ENCODE measurements around the gene FAM98B.

FAM98B gene

GRCh38 chr15:38517312-38517975 is 63.5 kb downstream of the FAM98B start:
- Histone ChIP-seq H3K4me3 (IDR thresholded peaks at IDR 0.05; ENCODE audit: insufficient read depth, low read depth, low read length) (no peak overlapping the region), H3K79me2 (ENCODE audit: insufficient read depth, low read depth) (no peaks in the 10 kb centered on the region), H3K27ac (no peak overlapping the region), H3K4me1 (ENCODE audit: low read depth, poor library complexity, severe bottlenecking) (no peaks in the 10 kb centered on the region), H3K4me2 (no peak overlapping the region), H2AFZ (ENCODE audit: low read depth) (no peak overlapping the region), H3K9ac (no peak overlapping the region), H3K36me3 (ENCODE audit: insufficient read depth) (no peaks in the 10 kb centered on the region), H3K27me3 (ENCODE audit: insufficient read depth, low read depth) (no peaks in the 10 kb centered on the region), H4K20me1 (ENCODE audit: insufficient read depth) (no peaks in the 10 kb centered on the region)
- TF ChIP-seq CTCF (conservative IDR thresholded peaks at IDR 0.05; ENCODE audit: low read depth, low read length), result no peak

- H3K79me2 ChIP-seq (ENCODE audit: insufficient read depth, low read depth), result no peaks in the 10 kb centered on the region
- no peak overlapping the region for H2AFZ ChIP-seq (ENCODE audit: low read depth)
- no peaks in the 10 kb centered on the region for H3K27me3 ChIP-seq (ENCODE audit: insufficient read depth, low read depth)
- no peaks in the 10 kb centered on the region for H3K4me1 ChIP-seq (ENCODE audit: low read depth, poor library complexity, severe bottlenecking)
- no peak overlapping the region for H3K9ac ChIP-seq
- no peak overlapping the region for H3K27ac ChIP-seq
- TF ChIP-seq CTCF (conservative IDR thresholded peaks at IDR 0.05; ENCODE audit: low read depth, low read length), result no peak
- no peak overlapping the region for H3K4me3 ChIP-seq (IDR thresholded peaks at IDR 0.05; ENCODE audit: insufficient read depth, low read depth, low read length)
- no peak overlapping the region for H3K4me2 ChIP-seq
- H3K36me3 ChIP-seq (ENCODE audit: insufficient read depth), result no peaks in the 10 kb centered on the region
- no peaks in the 10 kb centered on the region for H4K20me1 ChIP-seq (ENCODE audit: insufficient read depth)
Measured at GRCh38 chr15:38518084-38518483, 64.2 kb downstream of the FAM98B start.

GRCh38 chr15:38520035-38520434 is 66.1 kb downstream of the FAM98B start:
- H3K79me2 ChIP-seq (ENCODE audit: insufficient read depth, low read depth), result no peaks in the 10 kb centered on the region
- H3K4me3 ChIP-seq (IDR thresholded peaks at IDR 0.05; ENCODE audit: insufficient read depth, low read depth, low read length), result no peak overlapping the region
- H3K4me1 ChIP-seq (ENCODE audit: low read depth, poor library complexity, severe bottlenecking), result no peaks in the 10 kb centered on the region
- H3K27me3 ChIP-seq (ENCODE audit: insufficient read depth, low read depth), result no peaks in the 10 kb centered on the region
- H3K9ac ChIP-seq, result no peak overlapping the region
- no peaks in the 10 kb centered on the region for H3K36me3 ChIP-seq (ENCODE audit: insufficient read depth)
- H3K27ac ChIP-seq, result no peak overlapping the region
- H4K20me1 ChIP-seq (ENCODE audit: insufficient read depth), result no peaks in the 10 kb centered on the region
- no peak overlapping the region for H3K4me2 ChIP-seq
- H2AFZ ChIP-seq (ENCODE audit: low read depth), result no peak overlapping the region
- TF ChIP-seq CTCF (conservative IDR thresholded peaks at IDR 0.05; ENCODE audit: low read depth, low read length), result no peak

GRCh38 chr15:38521316-38521715 is 67.4 kb downstream of the FAM98B start:
- Histone ChIP-seq H3K79me2 (ENCODE audit: insufficient read depth, low read depth) (no peaks in the 10 kb centered on the region), H3K27me3 (ENCODE audit: insufficient read depth, low read depth) (no peaks in the 10 kb centered on the region), H3K36me3 (ENCODE audit: insufficient read depth) (no peaks in the 10 kb centered on the region), H3K4me3 (IDR thresholded peaks at IDR 0.05; ENCODE audit: insufficient read depth, low read depth, low read length) (no peak overlapping the region), H2AFZ (ENCODE audit: low read depth) (no peak overlapping the region), H3K4me1 (ENCODE audit: low read depth, poor library complexity, severe bottlenecking) (no peaks in the 10 kb centered on the region), H3K4me2 (no peak overlapping the region), H3K27ac (no peak overlapping the region), H4K20me1 (ENCODE audit: insufficient read depth) (no peaks in the 10 kb centered on the region), H3K9ac (no peak overlapping the region)
- no peak for TF ChIP-seq CTCF (conservative IDR thresholded peaks at IDR 0.05; ENCODE audit: low read depth, low read length)
